Naive thymus-derived CD4-positive, alpha-beta T cell (primary cell): ENCODE results near the gene CRYM. TPM values are rescaled to one million over a fixed set of nuclear protein-coding genes. Genes with fewer than 3 reads are reported as not detected.
"Not testable (repeated sequence)": the region's sequence is repeated elsewhere in the genome, so short reads cannot be mapped to it uniquely, and the experiment has no call there.

Experiments used
- ATAC-seq: fragments of 150-1000 bp; cut with Tn5 transposase; 2 replicates; pipeline ENCODE4 v1.10.0; 2021; ENCODE audit warnings: mild to moderate bottlenecking, moderate library complexity
- CTCF ChIA-PET: fragments of 350-600 bp; sonication (Branson Sonifier 250); formaldehyde crosslinking; loops from one replicate; lab custom pipeline; 2021; ENCODE audit warnings: antibody characterized with exemption; lab: Charles Lee
- POLR2A ChIA-PET: fragments of 350-600 bp; sonication (Branson Sonifier 250); formaldehyde crosslinking; loops from one replicate; lab custom pipeline; 2021; ENCODE audit warnings: antibody characterized with exemption, inconsistent platforms; lab: Charles Lee
- DNase-seq, 9 donors: peaks; one replicate each; pipeline versions ENCODE4 v3.0.0 to v3.0.0-alpha.2; 2020 to 2022; ENCODE audit warnings: mixed read lengths in 1 of 9
- H3K27ac ChIP-seq: one replicate; pipeline ENCODE4 v1.7.0; 2013; ENCODE audit warnings: mild to moderate bottlenecking, low read depth, low read length, moderate library complexity
- H3K27me3 ChIP-seq, 2 donors: one replicate each; pipeline ENCODE4 v1.7.0; 2013; ENCODE audit warnings: low read length in 2 of 2, mild to moderate bottlenecking in 2 of 2, moderate library complexity in 2 of 2; ENCODE audit not compliant: control insufficient read depth in 2 of 2, insufficient read depth in 2 of 2
- H3K36me3 ChIP-seq, 3 experiments: 1 replicate in 2 of 3; 2 replicates in 1 of 3; pipeline ENCODE4 v1.7.0; 2013; ENCODE audit warnings: low read length in 3 of 3, mild to moderate bottlenecking in 3 of 3, moderate library complexity in 1 of 3; ENCODE audit not compliant: insufficient read depth in 3 of 3, control insufficient read depth in 2 of 3
- H3K4me1 ChIP-seq, 2 donors: one replicate each; pipeline ENCODE4 v1.7.0; 2013; ENCODE audit warnings: low read length in 2 of 2, mild to moderate bottlenecking in 2 of 2, moderate library complexity in 1 of 2; ENCODE audit not compliant: control insufficient read depth in 2 of 2, insufficient read depth in 2 of 2
- H3K4me3 ChIP-seq: 2 replicates; pipeline ENCODE4 v1.7.0; 2013; ENCODE audit warnings: mild to moderate bottlenecking, low read length
- H3K9me3 ChIP-seq, 3 experiments: 1 replicate in 2 of 3; 2 replicates in 1 of 3; pipeline ENCODE4 v1.7.0; 2013; ENCODE audit warnings: low read length in 3 of 3; ENCODE audit not compliant: control insufficient read depth in 2 of 3
- H3K27ac Mint-ChIP-seq, 9 donors: one replicate each; pipeline ENCODE4 v1.8.0; 2020 to 2022; ENCODE audit warnings: mixed read lengths in 9 of 9, mild to moderate bottlenecking in 8 of 9, moderate library complexity in 5 of 9, inconsistent platforms in 2 of 9
- H3K27me3 Mint-ChIP-seq, 5 donors: one replicate each; pipeline ENCODE4 v1.8.0; 2021 to 2022; ENCODE audit warnings: mixed read lengths in 5 of 5, mild to moderate bottlenecking in 1 of 5
- H3K36me3 Mint-ChIP-seq, 5 donors: one replicate each; pipeline ENCODE4 v1.8.0; 2020 to 2022; ENCODE audit warnings: mixed read lengths in 5 of 5, mild to moderate bottlenecking in 3 of 5, inconsistent platforms in 1 of 5
- H3K4me1 Mint-ChIP-seq, 7 donors: one replicate each; pipeline ENCODE4 v1.8.0; 2020 to 2022; ENCODE audit warnings: mixed read lengths in 7 of 7, mild to moderate bottlenecking in 3 of 7, inconsistent platforms in 1 of 7
- H3K4me3 Mint-ChIP-seq, 10 donors: one replicate each; pipeline ENCODE4 v1.8.0; 2020 to 2022; ENCODE audit warnings: mild to moderate bottlenecking in 10 of 10, mixed read lengths in 10 of 10, moderate library complexity in 6 of 10, inconsistent platforms in 2 of 10
- H3K9me3 Mint-ChIP-seq, 11 donors: one replicate each; pipeline ENCODE4 v1.8.0; 2020 to 2022; ENCODE audit warnings: mixed read lengths in 11 of 11, mild to moderate bottlenecking in 4 of 11, inconsistent platforms in 1 of 11, moderate library complexity in 1 of 11
- intact Hi-C, 2 donors: fragments of 100-400 bp; cut with micrococcal nuclease; formaldehyde crosslinking; loops; one replicate each; pipeline ENCODE4 v1.15.1; 2023
- polyA plus RNA-seq, 2 donors: library from polyadenylated mRNA; unstranded; fragments of 300-500 nt; fragmentation: Illumina TruSeq; gene quantifications; one replicate each; pipeline ENCODE4 v1.2.3, GENCODE V29; 2021
- total RNA-seq, 6 experiments: library from RNA in 5 of 6; stranded (reverse) in 5 of 6; gene quantifications; 1 replicate in 5 of 6; 2 replicates in 1 of 6; pipeline ENCODE4 v1.2.3 and lab custom pipeline; 2021 to 2026

CRYM gene
- under 1 TPM in 1 of 5 experiments, not detected in 4; 0.44 TPM for total RNA-seq
- polyA plus RNA-seq: not detected
- not detected for total RNA-seq (lab: John Stamatoyannopoulos, UW)

DNA sequence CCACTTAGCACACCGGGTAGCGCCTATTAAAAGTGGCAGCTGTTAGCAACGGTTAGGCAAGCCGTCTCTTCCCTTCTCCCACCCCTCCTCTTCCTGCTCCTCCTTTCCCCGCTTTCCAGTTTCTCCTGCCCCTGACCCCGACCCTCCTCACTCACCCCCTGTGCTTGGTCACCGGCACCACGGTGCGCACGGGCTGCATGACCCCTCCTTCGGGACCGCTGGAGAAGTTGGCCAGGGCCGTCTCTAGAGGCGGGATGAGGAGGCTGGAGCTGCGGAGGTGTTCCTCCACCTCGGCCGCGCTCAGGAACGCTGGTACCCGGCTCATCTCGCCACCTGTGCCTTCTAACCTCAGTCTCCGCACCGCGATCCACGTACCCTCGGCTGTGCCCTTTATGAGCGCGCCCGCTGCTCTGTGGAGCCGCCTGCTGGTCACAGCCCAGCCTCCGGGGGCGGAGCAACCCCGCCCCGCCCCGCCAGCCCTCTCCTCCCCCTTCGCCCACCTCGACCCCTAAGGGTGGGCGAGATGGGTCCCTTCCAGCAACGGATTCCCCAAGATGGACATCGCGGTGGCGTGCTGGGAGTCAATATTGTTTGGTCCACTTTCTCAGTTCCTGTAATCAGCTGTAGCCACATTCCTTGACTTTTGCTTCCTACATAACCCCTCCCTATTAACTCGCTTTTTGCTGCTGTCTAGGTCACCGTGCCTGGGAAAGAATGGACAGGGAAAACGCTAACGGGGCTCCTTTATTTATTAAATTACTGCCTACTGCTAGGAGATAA is at the start of gene CRYM:
CRYM (minus strand) TSS at position 364 of the 780 bp plus-strand sequence; CDS start at position 325, 39 bp downstream.
- H3K4me1 ChIP-seq: no peaks in the 10 kb centered on the region
- peak in 7 of 9 donors; percentile 10 to 56 (median 17) for DNase-seq
- peaks cover 60 to 78% (median 66%) of the 10 kb centered on the region in 5 donors for H3K27me3 Mint-ChIP-seq
- H3K36me3 ChIP-seq: no peaks in the 10 kb centered on the region
- peak within 1 kb of the TSS in 8 of 10 donors; percentile 24 to 69 (median 50) for H3K4me3 Mint-ChIP-seq
- peaks cover 0 to 10% of the 10 kb centered on the region in 2 donors for H3K27me3 ChIP-seq
- ChIA-PET CTCF (no interaction called here), POLR2A (no interaction called here)
- H3K4me1 Mint-ChIP-seq: peaks cover 0 to 7% (median 5%) of the 10 kb centered on the region in 7 donors
- intact Hi-C loops: loop anchor here (1.0 to 2.0 kb wide), 3 partner anchors 89 to 429 kb away; partner anchors contain the start of gene LDAF1 (in 1 of the 2)
- no peak within 1 kb of the TSS for H3K27ac ChIP-seq
- no peak within 1 kb of the TSS for H3K27ac Mint-ChIP-seq
- H3K4me3 ChIP-seq: no peak within 1 kb of the TSS
- ATAC-seq: peak; percentile 83
- no peaks in the 10 kb centered on the region for H3K9me3 ChIP-seq
- H3K36me3 Mint-ChIP-seq: no peaks in the 10 kb centered on the region
- H3K9me3 Mint-ChIP-seq: peaks cover 0 to 8% (median 4%) of the 10 kb centered on the region in 11 donors

DNA sequence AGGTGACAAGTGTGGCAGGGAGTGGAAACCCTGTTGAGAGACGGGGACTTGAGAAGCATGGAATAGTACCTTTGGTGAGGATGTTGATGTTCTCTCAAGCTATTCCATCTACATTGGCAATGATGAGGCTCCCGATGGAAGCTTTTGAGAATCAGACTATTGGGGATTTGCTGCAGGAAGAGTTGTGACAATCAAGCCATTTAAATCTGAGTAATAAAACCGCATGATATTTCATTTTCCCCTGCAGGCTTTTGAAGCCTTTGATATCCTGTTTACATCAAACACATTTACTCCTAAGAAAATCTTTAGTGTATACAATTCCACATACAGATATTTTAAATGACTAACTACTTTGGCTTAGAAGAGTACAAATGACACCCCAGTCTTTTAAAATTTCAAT is 49.0 kb upstream of the CRYM start:
- H3K4me1 ChIP-seq: no peaks in the 10 kb centered on the region
- H3K27me3 Mint-ChIP-seq: peaks cover 5 to 20% (median 18%) of the 10 kb centered on the region in 5 donors
- ChIA-PET CTCF (no interaction called here), POLR2A (no interaction called here)
- no peaks in the 10 kb centered on the region for H3K27me3 ChIP-seq
- DNase-seq: no peak
- H3K4me3 ChIP-seq: no peak overlapping the region
- no peak overlapping the region for H3K27ac Mint-ChIP-seq
- H3K36me3 Mint-ChIP-seq: peaks cover 0 to 10% (median 7%) of the 10 kb centered on the region in 5 donors
- H3K4me1 Mint-ChIP-seq: no peaks in the 10 kb centered on the region
- no peak overlapping the region for H3K27ac ChIP-seq
- peaks cover 0 to 28% (median 14%) of the 10 kb centered on the region in 11 donors for H3K9me3 Mint-ChIP-seq
- intact Hi-C loops: no loop called here
- H3K4me3 Mint-ChIP-seq: no peak overlapping the region
- ATAC-seq: no peak
- H3K36me3 ChIP-seq: no peaks in the 10 kb centered on the region
- H3K9me3 ChIP-seq: no peaks in the 10 kb centered on the region

DNA sequence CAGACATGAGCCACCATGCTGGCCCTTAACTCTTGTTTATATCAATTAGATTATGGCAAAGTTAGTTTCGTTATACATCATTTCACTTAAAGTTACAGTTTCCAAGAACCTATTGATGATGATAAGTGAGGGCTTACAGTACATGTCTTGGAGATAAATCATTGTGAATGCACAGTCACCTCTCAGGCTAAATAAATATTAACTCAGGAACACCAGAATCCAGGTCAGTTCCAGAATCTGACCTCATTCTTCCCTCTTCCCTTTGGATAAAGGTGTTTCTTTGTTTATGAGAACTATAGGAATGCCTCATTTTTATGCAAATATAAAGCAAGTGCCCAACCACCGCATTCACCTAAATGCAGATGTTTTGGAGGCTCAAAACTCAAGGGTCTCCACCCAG is 48.4 kb upstream of the CRYM start:
- DNase-seq (no peak), ATAC-seq (no peak)
- Mint-ChIP-seq H3K9me3 (peaks cover 0 to 28% (median 14%) of the 10 kb centered on the region in 11 donors), H3K27ac (no peak overlapping the region), H3K4me3 (no peak overlapping the region), H3K36me3 (peaks cover 0 to 10% (median 7%) of the 10 kb centered on the region in 5 donors), H3K4me1 (no peaks in the 10 kb centered on the region), H3K27me3 (peaks cover 4 to 18% (median 16%) of the 10 kb centered on the region in 5 donors)
- Histone ChIP-seq H3K27ac (no peak overlapping the region), H3K4me1 (no peaks in the 10 kb centered on the region), H3K27me3 (no peaks in the 10 kb centered on the region), H3K36me3 (no peaks in the 10 kb centered on the region), H3K4me3 (no peak overlapping the region), H3K9me3 (no peaks in the 10 kb centered on the region)
- intact Hi-C loops: no loop called here
- POLR2A ChIA-PET: no interaction called here
- CTCF ChIA-PET: no interaction called here

DNA sequence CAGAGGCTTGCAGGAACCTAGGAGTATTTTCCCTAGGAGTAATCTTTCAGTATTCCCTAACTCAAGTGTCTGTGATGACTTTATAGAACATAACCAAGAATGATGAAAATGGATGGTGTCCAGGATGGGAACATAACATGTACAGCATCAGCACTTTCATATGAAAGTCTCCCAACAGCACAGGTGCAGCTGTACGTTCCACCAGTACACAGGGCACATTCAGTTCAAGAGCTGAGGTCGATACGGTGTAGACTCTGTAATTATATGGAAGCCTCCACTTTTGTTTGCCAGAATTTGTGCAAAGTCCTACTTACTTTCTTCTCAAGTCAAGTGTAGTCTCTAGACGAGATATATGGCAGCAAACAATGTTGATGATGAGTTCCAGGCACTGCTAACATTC is 46.2 kb upstream of the CRYM start:
- Histone ChIP-seq H3K27ac (no peak overlapping the region), H3K4me1 (no peaks in the 10 kb centered on the region), H3K9me3 (no peaks in the 10 kb centered on the region), H3K27me3 (no peaks in the 10 kb centered on the region), H3K4me3 (no peak overlapping the region), H3K36me3 (no peaks in the 10 kb centered on the region)
- ChIA-PET POLR2A (no interaction called here), CTCF (no interaction called here)
- Mint-ChIP-seq H3K27ac (no peak overlapping the region), H3K4me1 (no peaks in the 10 kb centered on the region), H3K36me3 (peaks cover 0 to 10% (median 7%) of the 10 kb centered on the region in 5 donors), H3K4me3 (no peak overlapping the region), H3K27me3 (peaks cover 10 to 30% (median 18%) of the 10 kb centered on the region in 5 donors), H3K9me3 (peaks cover 0 to 24% (median 11%) of the 10 kb centered on the region in 11 donors)
- intact Hi-C loops: no loop called here
- DNase-seq (no peak), ATAC-seq (no peak)

DNA sequence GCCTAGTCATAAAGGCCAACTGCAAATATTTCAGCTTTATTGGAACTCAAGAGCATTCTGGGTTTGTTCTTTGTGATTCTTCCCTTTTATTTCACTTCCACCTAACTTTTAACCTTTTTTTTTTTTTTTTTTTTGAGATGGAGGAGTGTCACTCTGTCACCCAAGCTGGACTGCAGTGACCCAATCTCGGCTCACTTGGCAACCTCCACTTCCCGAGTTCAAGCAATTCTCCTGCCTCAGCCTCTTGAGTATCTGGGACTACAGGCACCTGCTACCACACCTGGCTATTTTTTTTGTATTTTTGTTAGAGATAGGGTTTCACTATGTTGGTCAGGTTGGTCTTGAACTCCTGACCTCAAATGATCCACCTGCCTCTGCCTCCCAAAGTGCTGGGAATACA is 44.2 kb upstream of the CRYM start:
- intact Hi-C loops, H3K4me1 Mint-ChIP-seq: not testable (repeated sequence)

DNA sequence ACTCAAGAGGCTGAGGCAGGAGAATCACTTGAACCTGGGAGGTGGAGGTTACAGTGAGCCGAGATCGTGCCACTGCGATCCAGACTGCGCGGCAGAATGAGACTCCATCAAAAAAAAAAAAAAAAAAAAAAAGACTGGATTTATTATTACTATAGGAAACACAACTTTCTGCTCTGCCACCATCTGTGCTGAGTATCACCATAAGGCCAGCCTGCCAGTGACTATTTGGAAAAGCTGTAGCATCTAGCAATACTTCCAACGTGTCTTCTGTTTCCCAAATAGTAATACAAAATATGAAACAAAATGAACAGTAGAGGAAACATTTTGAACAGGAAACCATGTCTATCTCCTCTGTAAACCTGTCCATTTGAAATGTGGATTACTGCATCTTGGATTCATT is 43.6 kb upstream of the CRYM start:
- CTCF ChIA-PET: no interaction called here
- intact Hi-C loops: no loop called here

More for the DNA sequence above, 44.2 kb upstream of the CRYM start:
- H3K36me3 Mint-ChIP-seq, H3K4me3 Mint-ChIP-seq, ATAC-seq, CTCF ChIA-PET, DNase-seq, H3K27ac ChIP-seq, POLR2A ChIA-PET, H3K4me3 ChIP-seq, H3K4me1 ChIP-seq, H3K27ac Mint-ChIP-seq, H3K9me3 Mint-ChIP-seq, H3K36me3 ChIP-seq, H3K27me3 ChIP-seq, H3K9me3 ChIP-seq: not testable (repeated sequence)
- H3K27me3 Mint-ChIP-seq: peaks cover 6 to 20% (median 11%) of the 10 kb centered on the region in 5 donors

More for the DNA sequence above, 43.6 kb upstream of the CRYM start:
- Histone ChIP-seq H3K36me3 (no peaks in the 10 kb centered on the region), H3K27ac (no peak overlapping the region), H3K9me3 (no peaks in the 10 kb centered on the region), H3K4me3 (no peak overlapping the region), H3K4me1 (no peaks in the 10 kb centered on the region), H3K27me3 (no peaks in the 10 kb centered on the region)
- no peaks in the 10 kb centered on the region for H3K36me3 Mint-ChIP-seq
- no peak overlapping the region for H3K4me3 Mint-ChIP-seq
- H3K27ac Mint-ChIP-seq: no peak overlapping the region
- peaks cover 6 to 17% (median 11%) of the 10 kb centered on the region in 5 donors for H3K27me3 Mint-ChIP-seq
- no peaks in the 10 kb centered on the region for H3K4me1 Mint-ChIP-seq
- peaks cover 0 to under 1% (median 0%) of the 10 kb centered on the region in 11 donors for H3K9me3 Mint-ChIP-seq
- no peak for ATAC-seq
- DNase-seq: no peak
- POLR2A ChIA-PET: no interaction called here
